Smooth muscle cell (in vitro differentiated cells): ENCODE measurements around the gene EIF4E3. TPM values are rescaled to one million over a fixed set of nuclear protein-coding genes. Genes with fewer than 3 reads are reported as not detected.
A peak's percentile ranks its signal among the peaks of the same experiment; 100 is the strongest.

Experiments used
- DNase-seq: peaks from one replicate; lab custom pipeline; 2025; ENCODE audit not compliant: unreplicated experiment; lab: John Stamatoyannopoulos, UW
- H2AFZ ChIP-seq: fragments of 200-600 bp; sonication (generic); 2 replicates; pipeline ENCODE4 v1.6.0; 2016; ENCODE audit warnings: antibody characterized with exemption, low read depth, mild to moderate bottlenecking
- H3F3A ChIP-seq: fragments of 200-600 bp; sonication (generic); 2 replicates; pipeline ENCODE4 v1.6.0; 2017; ENCODE audit warnings: antibody characterized with exemption, low read depth
- H3K27ac ChIP-seq: fragments of 200-600 bp; sonication (generic); 2 replicates; pipeline ENCODE4 v1.5.1; 2016; ENCODE audit warnings: low read depth, mild to moderate bottlenecking
- H3K27me3 ChIP-seq: fragments of 200-600 bp; sonication (generic); 2 replicates; pipeline ENCODE4 v1.6.1; 2016; ENCODE audit warnings: low read depth, mild to moderate bottlenecking
- H3K36me3 ChIP-seq: fragments of 200-600 bp; sonication (generic); 2 replicates; pipeline ENCODE4 v1.5.1; 2016; ENCODE audit warnings: low read depth
- H3K4me1 ChIP-seq: fragments of 200-600 bp; sonication (generic); 2 replicates; pipeline ENCODE4 v1.5.1; 2016; ENCODE audit warnings: low read depth
- H3K4me2 ChIP-seq: fragments of 200-600 bp; sonication (generic); 2 replicates; pipeline ENCODE4 v1.6.0; 2016; ENCODE audit warnings: mild to moderate bottlenecking
- H3K4me3 ChIP-seq: fragments of 200-600 bp; sonication (generic); 2 replicates; pipeline ENCODE4 v1.5.1; 2016; ENCODE audit warnings: mild to moderate bottlenecking
- H3K79me2 ChIP-seq: fragments of 200-600 bp; sonication (generic); 2 replicates; pipeline ENCODE4 v1.6.0; 2016; ENCODE audit warnings: low read depth, mild to moderate bottlenecking
- H3K9ac ChIP-seq: fragments of 200-600 bp; sonication (generic); 2 replicates; pipeline ENCODE4 v1.6.0; 2016; ENCODE audit warnings: low read depth
- H3K9me3 ChIP-seq: fragments of 200-600 bp; sonication (generic); replicated peaks from 2 replicates; pipeline ENCODE4 v1.5.1; 2016; ENCODE audit warnings: low read depth
- H4K20me1 ChIP-seq: fragments of 200-600 bp; sonication (generic); 2 replicates; pipeline ENCODE4 v1.6.0; 2016; ENCODE audit warnings: low read depth
- WGBS: methylation state at CpG from one replicate; pipeline ENCODE4 v1.1.7; 2016; ENCODE audit warnings: low lambda C conversion rate; 5-methylcytosine and 5-hydroxymethylcytosine counted together
- polyA plus RNA-seq: library from polyadenylated mRNA; unstranded; fragments of >200 nt; fragmentation: Nextera tagmentation; extraction: Ambion mirVana; gene quantifications from 2 replicates; pipeline ENCODE4 v1.2.1, GENCODE V29; 2016
- total RNA-seq: library from RNA; depleted of rRNA; stranded (reverse); fragments of >200 nt; gene quantifications from 2 replicates; pipeline ENCODE4 v1.2.3, GENCODE V29; 2014
- TF ChIP-seq, protein P1 (sequence below): fragments of 200-600 bp; sonication (generic); IDR thresholded peaks from 2 replicates; pipeline ENCODE4 v1.5.1; 2017; ENCODE audit warnings: borderline replicate concordance, mild to moderate bottlenecking, antibody characterized with exemption; ENCODE audit not compliant: insufficient read depth, poor library complexity, severe bottlenecking

Gene EIF4E3
- total and polyA plus RNA-seq, 2 experiments from 2014 or later = 2.3 to 3.5 TPM

DNA sequence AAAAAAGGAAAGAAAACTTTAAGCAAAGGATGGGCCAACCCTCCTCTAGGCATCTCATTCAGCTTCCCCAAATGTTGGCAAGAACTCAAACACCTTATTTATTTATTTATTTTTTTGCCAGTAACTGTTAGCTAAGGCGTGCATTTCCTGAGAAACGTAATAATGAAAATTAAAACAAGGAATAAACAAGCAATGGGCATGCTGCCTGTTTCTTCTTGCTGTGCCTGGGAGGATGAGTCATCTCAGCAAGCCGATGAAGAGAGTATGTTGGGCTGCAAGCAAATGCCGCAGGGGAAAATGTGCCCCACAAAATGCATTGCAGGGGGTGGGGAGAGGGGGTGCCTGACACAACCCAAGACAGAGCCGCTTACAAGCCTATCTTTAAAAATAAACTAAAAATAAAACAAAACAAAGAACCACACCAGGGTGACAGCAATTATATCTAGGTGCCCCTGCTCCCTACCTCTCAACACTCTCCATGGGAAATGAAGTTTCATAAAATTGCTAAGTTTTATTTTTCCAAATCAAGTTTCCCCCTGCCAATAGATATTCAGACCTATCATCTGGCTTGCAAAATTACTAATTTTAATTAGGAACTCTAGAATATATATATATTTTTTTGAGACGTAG lies 40.3 kb downstream of the EIF4E3 start:
- no peaks in the 10 kb centered on the region for H3K36me3 ChIP-seq
- no peak overlapping the region for H3K27ac ChIP-seq
- TF ChIP-seq, protein P1, sequence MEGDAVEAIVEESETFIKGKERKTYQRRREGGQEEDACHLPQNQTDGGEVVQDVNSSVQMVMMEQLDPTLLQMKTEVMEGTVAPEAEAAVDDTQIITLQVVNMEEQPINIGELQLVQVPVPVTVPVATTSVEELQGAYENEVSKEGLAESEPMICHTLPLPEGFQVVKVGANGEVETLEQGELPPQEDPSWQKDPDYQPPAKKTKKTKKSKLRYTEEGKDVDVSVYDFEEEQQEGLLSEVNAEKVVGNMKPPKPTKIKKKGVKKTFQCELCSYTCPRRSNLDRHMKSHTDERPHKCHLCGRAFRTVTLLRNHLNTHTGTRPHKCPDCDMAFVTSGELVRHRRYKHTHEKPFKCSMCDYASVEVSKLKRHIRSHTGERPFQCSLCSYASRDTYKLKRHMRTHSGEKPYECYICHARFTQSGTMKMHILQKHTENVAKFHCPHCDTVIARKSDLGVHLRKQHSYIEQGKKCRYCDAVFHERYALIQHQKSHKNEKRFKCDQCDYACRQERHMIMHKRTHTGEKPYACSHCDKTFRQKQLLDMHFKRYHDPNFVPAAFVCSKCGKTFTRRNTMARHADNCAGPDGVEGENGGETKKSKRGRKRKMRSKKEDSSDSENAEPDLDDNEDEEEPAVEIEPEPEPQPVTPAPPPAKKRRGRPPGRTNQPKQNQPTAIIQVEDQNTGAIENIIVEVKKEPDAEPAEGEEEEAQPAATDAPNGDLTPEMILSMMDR = no peak
- H3K79me2 ChIP-seq = no peaks in the 10 kb centered on the region
- H3F3A ChIP-seq = peaks cover 6% of the 10 kb centered on the region
- no peaks in the 10 kb centered on the region for H3K9me3 ChIP-seq
- peak overlapping the region; percentile 49 for H3K4me2 ChIP-seq
- peaks cover 27% of the 10 kb centered on the region for H3K4me1 ChIP-seq
- H3K27me3 ChIP-seq = no peaks in the 10 kb centered on the region
- H4K20me1 ChIP-seq = no peaks in the 10 kb centered on the region
- DNase-seq = peak; percentile 5
- no peak overlapping the region for H3K4me3 ChIP-seq
- no peak overlapping the region for H2AFZ ChIP-seq
- 17% methylated on average over 6 of the region's 6 CpGs for WGBS
- H3K9ac ChIP-seq = no peak overlapping the region

DNA sequence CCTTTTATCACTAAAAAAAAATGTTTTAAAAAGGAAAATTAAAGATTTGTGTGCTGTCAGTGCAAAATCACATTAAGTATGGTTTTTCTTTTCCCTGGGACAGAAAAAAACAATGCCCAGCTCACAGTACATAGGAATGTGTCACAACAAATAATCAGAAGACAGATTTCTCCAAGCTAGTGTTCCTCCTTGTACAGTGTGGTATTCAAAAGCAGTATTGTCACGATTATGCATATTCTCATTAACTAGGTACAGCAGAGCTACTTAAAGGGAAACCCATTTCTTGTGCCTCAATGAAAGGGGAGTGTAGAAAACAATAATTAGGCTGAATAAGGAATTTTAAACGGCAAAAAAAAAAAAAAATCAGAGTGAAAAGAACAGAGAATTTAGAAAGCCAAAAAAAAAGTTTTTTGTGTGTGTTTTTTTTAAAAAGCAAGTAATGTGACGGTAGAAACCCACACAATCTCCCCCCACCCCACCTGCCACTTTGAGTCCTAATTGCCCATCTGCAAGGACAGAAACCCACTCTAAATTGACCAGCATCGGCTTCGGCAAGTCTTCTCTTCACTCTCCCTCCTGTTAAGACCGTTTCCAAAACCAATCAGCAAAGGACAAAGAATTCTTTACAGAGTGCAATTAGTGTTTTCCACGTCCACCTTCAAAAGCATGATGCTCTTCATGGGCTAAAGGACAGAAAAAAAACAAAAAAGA lies 41.0 kb downstream of the EIF4E3 start:
- DNase-seq = no peak
- H3K4me3 ChIP-seq = no peak overlapping the region
- H4K20me1 ChIP-seq = no peaks in the 10 kb centered on the region
- no peaks in the 10 kb centered on the region for H3K27me3 ChIP-seq
- H3K4me1 ChIP-seq = peaks cover 21% of the 10 kb centered on the region
- H3K4me2 ChIP-seq = peak overlapping the region; percentile 49
- H3K9ac ChIP-seq = no peak overlapping the region
- WGBS = 58% methylated on average over 7 of the region's 7 CpGs
- H3F3A ChIP-seq = peaks cover 2% of the 10 kb centered on the region
- no peaks in the 10 kb centered on the region for H3K36me3 ChIP-seq
- H3K79me2 ChIP-seq = no peaks in the 10 kb centered on the region
- no peak overlapping the region for H2AFZ ChIP-seq
- H3K27ac ChIP-seq = no peak overlapping the region
- H3K9me3 ChIP-seq = no peaks in the 10 kb centered on the region
- TF ChIP-seq, protein P1 = no peak

DNA sequence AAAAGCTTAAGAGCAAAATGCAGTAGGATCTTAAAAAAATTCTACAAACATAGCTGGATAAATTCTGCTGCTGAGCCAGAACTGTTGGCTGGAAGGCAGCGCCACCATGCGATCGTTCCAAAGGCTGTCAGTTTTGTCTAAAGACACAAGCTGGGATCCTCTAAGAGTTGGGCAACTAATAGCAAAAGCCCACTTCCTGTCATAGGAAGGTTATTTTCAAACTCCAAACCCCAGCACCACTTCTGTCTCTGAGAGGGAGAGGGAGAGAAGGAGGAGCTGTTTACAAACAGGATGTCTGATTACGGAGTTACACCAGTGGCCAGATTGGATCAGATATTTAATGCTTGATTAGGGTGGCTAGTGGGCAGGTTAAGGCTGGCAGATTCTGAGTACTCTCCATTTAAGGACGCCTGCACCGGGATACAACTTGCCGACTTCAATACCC lies 44.0 kb downstream of the EIF4E3 start:
- Histone ChIP-seq H3K4me1 (peaks cover 21% of the 10 kb centered on the region), H3K9me3 (no peaks in the 10 kb centered on the region), H3K36me3 (no peaks in the 10 kb centered on the region), H3K9ac (no peak overlapping the region), H3K27me3 (no peaks in the 10 kb centered on the region), H4K20me1 (no peaks in the 10 kb centered on the region), H3K4me3 (no peak overlapping the region), H3K4me2 (peak overlapping the region; percentile 60), H3K27ac (peak overlapping the region; percentile 29), H3F3A (no peaks in the 10 kb centered on the region), H2AFZ (no peak overlapping the region), H3K79me2 (no peaks in the 10 kb centered on the region)
- TF ChIP-seq, protein P1 = peak; percentile 67
- 29% methylated on average over 7 of the region's 7 CpGs for WGBS
- DNase-seq = peak; percentile 3

DNA sequence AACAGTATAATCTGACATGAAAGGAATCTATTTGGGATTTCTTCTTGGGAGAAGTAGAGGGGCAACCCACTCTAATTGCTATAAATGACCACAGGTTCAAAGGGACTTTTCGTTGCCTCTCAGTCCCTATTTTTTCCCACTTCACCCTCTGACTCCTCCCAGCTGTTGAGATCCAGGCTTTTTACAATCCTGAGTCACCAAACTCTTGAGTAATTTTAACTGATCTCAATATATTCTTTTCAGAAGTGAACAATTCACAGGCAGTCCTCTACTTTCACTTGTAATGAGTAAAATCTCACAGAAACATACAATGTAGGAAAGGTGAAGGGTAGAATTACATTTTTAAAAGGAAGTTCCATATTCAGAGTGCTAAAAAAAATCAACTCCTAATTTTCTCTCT lies 44.6 kb downstream of the EIF4E3 start:
- Histone ChIP-seq H3F3A (no peaks in the 10 kb centered on the region), H4K20me1 (no peaks in the 10 kb centered on the region), H3K9ac (no peak overlapping the region), H3K4me1 (peaks cover 21% of the 10 kb centered on the region), H3K27ac (peak overlapping the region; percentile 29), H3K36me3 (no peaks in the 10 kb centered on the region), H3K4me3 (peak overlapping the region; percentile 15), H2AFZ (no peak overlapping the region), H3K9me3 (no peaks in the 10 kb centered on the region), H3K27me3 (no peaks in the 10 kb centered on the region), H3K79me2 (no peaks in the 10 kb centered on the region), H3K4me2 (peak overlapping the region; percentile 60)
- no peak for DNase-seq
- WGBS = 22% methylated on average over 1 of the region's 1 CpG
- TF ChIP-seq, protein P1 = no peak
